Nephron progenitor cell (in vitro differentiated cells): Measurements from ENCODE around the gene NIM1K.

ENCODE experiments used
- DNase-seq: peaks from one replicate; pipeline ENCODE4 v3.0.0; 2021
- H3K27ac Mint-ChIP-seq: 2 replicates; pipeline ENCODE4 v1.8.0; 2021; ENCODE audit warnings: mild to moderate bottlenecking, moderate library complexity, mixed read lengths
- H3K27me3 Mint-ChIP-seq: 2 replicates; pipeline ENCODE4 v1.8.0; 2021; ENCODE audit warnings: mild to moderate bottlenecking, low read depth, mixed read lengths; ENCODE audit not compliant: poor library complexity
- H3K36me3 Mint-ChIP-seq: 2 replicates; pipeline ENCODE4 v1.8.0; 2021; ENCODE audit warnings: low read depth, mixed read lengths
- H3K4me1 Mint-ChIP-seq: 2 replicates; pipeline ENCODE4 v1.8.0; 2021; ENCODE audit warnings: mixed read lengths
- H3K4me3 Mint-ChIP-seq: 2 replicates; pipeline ENCODE4 v1.8.0; 2021; ENCODE audit warnings: mild to moderate bottlenecking, moderate library complexity, mixed read lengths
- H3K9me3 Mint-ChIP-seq: 2 replicates; pipeline ENCODE4 v1.8.0; 2021; ENCODE audit warnings: mild to moderate bottlenecking, moderate library complexity, mixed read lengths
- TF ChIP-seq, protein P1 (sequence below): fragments of 200-600 bp; sonication (generic); IDR thresholded peaks from 2 replicates; pipeline ENCODE4 v1.5.0; 2021; ENCODE audit warnings: antibody characterized with exemption

Gene NIM1K

DNA sequence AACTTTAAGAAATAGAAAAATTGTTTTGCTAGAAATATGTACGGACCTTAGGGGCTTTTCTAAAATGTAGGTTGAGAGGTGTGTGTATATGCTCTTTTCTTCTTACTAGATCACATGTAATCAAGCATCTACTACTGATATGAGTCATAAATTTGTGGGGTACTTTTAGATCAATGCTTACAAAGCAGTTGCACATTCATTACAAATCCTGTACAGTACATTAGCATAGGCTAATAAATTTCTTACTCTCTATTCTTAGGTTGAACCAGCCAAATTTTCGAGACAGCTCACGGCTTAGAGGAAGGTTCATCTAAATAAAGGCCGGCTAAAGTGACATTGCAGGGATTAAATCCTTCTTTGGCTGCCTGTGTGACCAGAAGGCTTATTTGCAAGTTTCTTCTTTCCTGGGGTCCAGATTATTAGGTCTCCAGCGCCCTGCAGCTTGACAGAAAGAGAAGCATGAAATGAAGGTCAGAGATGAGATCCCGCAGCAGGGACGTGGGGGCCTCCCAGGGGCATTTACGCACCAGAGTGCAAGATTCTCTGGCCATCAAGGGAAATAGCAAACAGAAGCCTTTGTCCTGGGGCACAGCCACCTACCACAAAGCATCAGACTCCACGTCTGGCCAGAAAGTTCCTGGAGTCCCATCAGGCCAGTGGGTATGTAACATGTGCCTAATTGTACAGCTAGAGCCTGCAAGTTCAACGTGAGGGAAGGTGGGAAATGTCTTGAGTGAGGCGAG lies 53.0 kb downstream of the NIM1K start:
- no peak for DNase-seq
- Mint-ChIP-seq H3K27ac (no peak overlapping the region), H3K4me1 (peaks cover 4% of the 10 kb centered on the region), H3K36me3 (no peaks in the 10 kb centered on the region), H3K9me3 (no peaks in the 10 kb centered on the region), H3K4me3 (no peak overlapping the region), H3K27me3 (peaks cover 13% of the 10 kb centered on the region)
- TF ChIP-seq, protein P1, sequence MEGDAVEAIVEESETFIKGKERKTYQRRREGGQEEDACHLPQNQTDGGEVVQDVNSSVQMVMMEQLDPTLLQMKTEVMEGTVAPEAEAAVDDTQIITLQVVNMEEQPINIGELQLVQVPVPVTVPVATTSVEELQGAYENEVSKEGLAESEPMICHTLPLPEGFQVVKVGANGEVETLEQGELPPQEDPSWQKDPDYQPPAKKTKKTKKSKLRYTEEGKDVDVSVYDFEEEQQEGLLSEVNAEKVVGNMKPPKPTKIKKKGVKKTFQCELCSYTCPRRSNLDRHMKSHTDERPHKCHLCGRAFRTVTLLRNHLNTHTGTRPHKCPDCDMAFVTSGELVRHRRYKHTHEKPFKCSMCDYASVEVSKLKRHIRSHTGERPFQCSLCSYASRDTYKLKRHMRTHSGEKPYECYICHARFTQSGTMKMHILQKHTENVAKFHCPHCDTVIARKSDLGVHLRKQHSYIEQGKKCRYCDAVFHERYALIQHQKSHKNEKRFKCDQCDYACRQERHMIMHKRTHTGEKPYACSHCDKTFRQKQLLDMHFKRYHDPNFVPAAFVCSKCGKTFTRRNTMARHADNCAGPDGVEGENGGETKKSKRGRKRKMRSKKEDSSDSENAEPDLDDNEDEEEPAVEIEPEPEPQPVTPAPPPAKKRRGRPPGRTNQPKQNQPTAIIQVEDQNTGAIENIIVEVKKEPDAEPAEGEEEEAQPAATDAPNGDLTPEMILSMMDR, result no peak

DNA sequence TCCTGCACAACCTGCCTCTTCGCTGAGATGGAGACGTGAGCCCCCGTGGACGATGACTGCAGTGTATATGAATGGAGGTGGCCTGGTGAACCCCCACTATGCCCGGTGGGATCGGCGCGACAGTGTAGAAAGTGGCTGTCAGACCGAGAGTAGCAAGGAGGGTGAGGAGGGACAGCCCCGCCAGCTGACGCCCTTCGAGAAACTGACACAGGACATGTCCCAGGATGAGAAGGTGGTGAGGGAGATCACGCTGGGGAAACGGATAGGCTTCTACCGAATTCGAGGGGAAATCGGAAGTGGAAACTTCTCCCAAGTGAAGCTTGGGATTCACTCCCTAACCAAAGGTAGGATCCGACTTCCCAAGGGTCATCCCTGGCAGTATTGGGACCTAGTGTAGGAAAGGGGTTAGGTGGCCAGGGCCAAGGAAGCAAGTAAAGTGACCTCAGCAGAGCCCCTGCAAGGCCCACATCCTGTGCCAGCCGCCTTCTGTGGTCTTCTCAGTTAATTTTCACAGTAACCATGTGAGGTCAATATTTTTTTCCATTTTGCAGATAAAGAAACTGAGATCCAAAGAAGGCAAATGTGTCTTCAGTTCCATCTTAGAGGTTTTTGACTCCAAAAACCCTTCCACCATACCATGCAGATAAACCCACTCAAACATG lies 53.8 kb downstream of the NIM1K start:
- Mint-ChIP-seq H3K36me3 (no peaks in the 10 kb centered on the region), H3K4me3 (no peak overlapping the region), H3K4me1 (peaks cover 4% of the 10 kb centered on the region), H3K27ac (no peak overlapping the region), H3K27me3 (peaks cover 13% of the 10 kb centered on the region), H3K9me3 (no peaks in the 10 kb centered on the region)
- DNase-seq, result no peak
- TF ChIP-seq, protein P1, result no peak

DNA sequence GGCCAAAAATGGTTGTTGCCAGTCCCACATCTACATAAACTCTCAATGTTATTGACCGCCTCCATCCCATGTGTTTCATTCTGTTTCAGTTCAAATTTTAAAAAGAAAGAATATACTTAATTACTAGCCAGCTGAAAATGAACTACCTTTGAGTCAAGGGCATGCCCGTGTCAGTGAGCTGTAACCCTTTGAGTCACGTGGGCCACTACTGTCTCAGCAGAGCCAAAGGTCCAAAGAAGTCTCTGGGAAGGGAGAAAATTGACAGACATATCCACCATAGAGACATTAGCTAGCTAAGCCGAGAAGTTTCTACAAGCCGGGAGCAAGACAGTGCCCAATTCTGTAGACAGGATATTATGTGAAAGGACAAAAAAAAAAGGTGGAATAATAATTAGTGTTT lies 59.7 kb downstream of the NIM1K start:
- Mint-ChIP-seq H3K36me3 (no peaks in the 10 kb centered on the region), H3K9me3 (no peaks in the 10 kb centered on the region), H3K4me1 (no peaks in the 10 kb centered on the region), H3K4me3 (no peak overlapping the region), H3K27ac (no peak overlapping the region), H3K27me3 (peaks cover 12% of the 10 kb centered on the region)
- TF ChIP-seq, protein P1, result no peak
- DNase-seq, result no peak

DNA sequence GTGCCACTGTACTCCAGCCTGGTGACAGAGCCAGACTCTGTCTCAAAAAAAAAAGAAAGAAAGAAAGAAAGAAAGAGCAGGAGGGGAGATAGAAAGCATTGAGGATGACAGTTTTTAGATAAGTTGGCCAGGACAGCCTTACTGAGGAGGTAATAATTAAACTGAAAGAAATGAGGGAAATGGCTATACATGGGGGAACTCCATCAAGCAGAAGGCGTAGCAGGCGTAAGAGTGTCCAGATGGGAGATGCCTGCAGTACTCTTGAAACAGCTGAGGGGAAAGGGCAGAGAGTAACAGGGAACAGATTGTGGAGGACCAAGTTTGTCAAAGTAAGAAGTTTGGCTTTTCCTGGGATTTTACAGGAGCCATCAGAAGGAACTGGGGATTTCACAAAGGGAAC lies 63.7 kb downstream of the NIM1K start:
- H3K4me3 Mint-ChIP-seq, result no peak overlapping the region
- no peak overlapping the region for H3K27ac Mint-ChIP-seq
- no peaks in the 10 kb centered on the region for H3K36me3 Mint-ChIP-seq
- TF ChIP-seq, protein P1, result no peak
- DNase-seq, result no peak
- H3K4me1 Mint-ChIP-seq, result no peaks in the 10 kb centered on the region
- H3K27me3 Mint-ChIP-seq, result peaks cover 16% of the 10 kb centered on the region
- H3K9me3 Mint-ChIP-seq, result peaks cover 10% of the 10 kb centered on the region

DNA sequence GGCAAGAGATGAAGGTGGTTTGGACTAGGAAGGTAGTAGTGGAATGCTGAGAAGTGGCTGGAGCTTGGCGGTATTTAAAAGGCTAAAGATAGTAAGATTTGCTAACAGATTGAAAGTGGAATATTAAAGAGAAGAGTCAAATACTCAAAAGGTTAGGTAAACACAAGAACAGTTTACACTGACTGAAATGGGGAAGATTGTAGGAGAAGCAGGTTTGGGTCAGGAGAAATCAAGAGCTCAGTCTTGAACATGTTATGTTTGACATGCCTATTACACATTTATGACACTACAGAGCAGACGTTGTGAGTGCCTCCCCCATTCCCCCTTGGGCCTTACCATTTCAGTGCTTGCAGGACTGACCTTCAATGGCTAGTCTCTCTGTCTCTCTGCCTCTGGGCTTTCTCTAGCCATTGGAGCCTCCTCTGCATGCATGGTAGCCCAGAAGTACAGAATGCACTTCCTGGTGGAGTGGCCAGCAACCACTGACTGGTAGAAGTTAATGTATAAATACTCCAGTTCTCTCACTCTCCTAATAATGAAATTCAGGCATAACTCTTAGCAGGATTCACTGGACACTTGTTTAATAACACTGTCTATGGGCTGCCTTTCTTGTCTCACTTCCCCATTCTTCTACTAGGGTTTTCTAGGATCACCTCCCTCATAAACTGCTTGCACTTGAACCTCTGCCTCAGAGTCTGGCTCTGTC lies 64.4 kb downstream of the NIM1K start:
- Mint-ChIP-seq H3K4me1 (no peaks in the 10 kb centered on the region), H3K36me3 (no peaks in the 10 kb centered on the region), H3K4me3 (no peak overlapping the region), H3K27ac (no peak overlapping the region), H3K9me3 (peaks cover 10% of the 10 kb centered on the region), H3K27me3 (peaks cover 16% of the 10 kb centered on the region)
- TF ChIP-seq, protein P1, result no peak
- no peak for DNase-seq
